ENCODE data around the gene ARAP1. TPM values are rescaled to one million over a fixed set of nuclear protein-coding genes. Genes with fewer than 3 reads are reported as not detected.

The ARAP1 gene
- total and polyA plus RNA-seq, 2 of the 8 experiments (the other 6 are each of a cell fraction or from before 2014, with no cell fraction given) = 25.7 to 61.6 TPM

DNA sequence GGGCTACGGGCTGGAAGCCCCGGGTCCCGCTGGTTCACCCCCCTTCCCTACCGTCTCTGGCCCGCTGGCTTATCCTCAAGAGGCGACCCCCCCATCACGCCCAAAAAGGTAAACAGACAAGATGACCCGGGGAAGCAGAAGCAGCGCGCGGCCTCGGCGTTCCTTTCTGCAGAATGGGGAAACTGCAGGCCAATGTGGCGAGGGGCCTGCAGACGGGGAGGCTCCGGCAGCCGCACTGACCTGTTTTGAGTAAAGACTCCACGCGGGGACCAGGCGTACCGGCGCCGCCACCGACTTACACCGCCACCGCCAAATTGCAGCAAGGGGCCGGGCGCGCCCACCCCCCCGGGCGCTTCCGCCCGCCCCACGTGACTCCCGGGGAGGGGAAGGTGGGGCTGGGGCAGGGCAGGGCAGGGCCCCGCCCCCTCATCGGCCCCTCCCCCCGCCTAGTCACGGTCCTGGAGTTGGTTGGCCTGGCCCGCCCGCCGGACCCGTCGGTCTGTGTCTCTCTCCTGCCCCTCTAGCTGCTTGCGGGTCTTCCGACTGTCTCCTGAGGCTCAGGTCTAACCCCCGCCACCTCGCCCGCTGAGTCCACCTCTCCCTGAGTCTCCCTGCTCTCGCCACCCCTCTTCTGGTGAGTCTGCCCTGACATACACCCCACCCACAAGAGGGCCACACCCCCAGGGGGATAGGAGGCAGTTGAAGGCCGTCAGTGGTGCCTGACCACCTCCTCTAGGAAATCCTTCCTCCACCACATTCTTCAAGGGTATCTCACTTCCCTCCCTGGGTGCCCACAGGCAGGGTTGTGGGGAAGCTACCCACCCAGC is at the start of gene ARAP1 (continued):
- TF ChIP-seq BCL11A (IDR thresholded peaks at IDR 0.05; ENCODE audit: low read depth in 2 of 2, low read length in 2 of 2) = no peak
- no peak for TF ChIP-seq RNF2 (IDR thresholded peaks at IDR 0.05; ENCODE audit: borderline replicate concordance, low read depth, low read length, missing control alignments, poor library complexity, severe bottlenecking)
- TF ChIP-seq RFX5 (IDR thresholded peaks at IDR 0.05; ENCODE audit: borderline replicate concordance, low read depth, low read length) = no peak
- no peak for TF ChIP-seq POU5F1 (IDR thresholded peaks at IDR 0.05; ENCODE audit: low read depth, low read length)
- TF ChIP-seq PHF8 (conservative IDR thresholded peaks at IDR 0.05; ENCODE audit: low read depth, low read length) = peak; percentile 59
- TF ChIP-seq EGR1 (IDR thresholded peaks at IDR 0.05; ENCODE audit: borderline replicate concordance, low read depth, low read length) = no peak
- no peak for TF ChIP-seq EP300 (IDR thresholded peaks at IDR 0.05; ENCODE audit: borderline replicate concordance in 1 of 2, low read depth in 2 of 2, low read length in 2 of 2)
- 0 out of 4 replicates have a peak, but pooled peaks of 1 of the 2 experiments have one; percentile 38 for TF ChIP-seq SIN3A (conservative IDR thresholded peaks at IDR 0.05 in 1 of 2, IDR thresholded peaks at IDR 0.05 in 1 of 2; ENCODE audit: low read depth in 1 of 2, low read length in 2 of 2)
- no peak for TF ChIP-seq YY1 (IDR thresholded peaks at IDR 0.05; ENCODE audit: low read depth, low read length)
- no peak for TF ChIP-seq JUN (IDR thresholded peaks at IDR 0.05; ENCODE audit: low read depth, low read length)
- TF ChIP-seq RAD21 (IDR thresholded peaks at IDR 0.05 in 1 of 2, conservative IDR thresholded peaks at IDR 0.05 in 1 of 2; ENCODE audit: low read depth in 2 of 2, low read length in 2 of 2) = no peak
- TF ChIP-seq, protein P1, sequence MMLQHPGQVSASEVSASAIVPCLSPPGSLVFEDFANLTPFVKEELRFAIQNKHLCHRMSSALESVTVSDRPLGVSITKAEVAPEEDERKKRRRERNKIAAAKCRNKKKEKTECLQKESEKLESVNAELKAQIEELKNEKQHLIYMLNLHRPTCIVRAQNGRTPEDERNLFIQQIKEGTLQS (IDR thresholded peaks at IDR 0.05; ENCODE audit: insufficient read depth, low read depth, low read length) = peak; percentile 50; the same call in 1 of the 2 replicates
- TF ChIP-seq, protein P2, sequence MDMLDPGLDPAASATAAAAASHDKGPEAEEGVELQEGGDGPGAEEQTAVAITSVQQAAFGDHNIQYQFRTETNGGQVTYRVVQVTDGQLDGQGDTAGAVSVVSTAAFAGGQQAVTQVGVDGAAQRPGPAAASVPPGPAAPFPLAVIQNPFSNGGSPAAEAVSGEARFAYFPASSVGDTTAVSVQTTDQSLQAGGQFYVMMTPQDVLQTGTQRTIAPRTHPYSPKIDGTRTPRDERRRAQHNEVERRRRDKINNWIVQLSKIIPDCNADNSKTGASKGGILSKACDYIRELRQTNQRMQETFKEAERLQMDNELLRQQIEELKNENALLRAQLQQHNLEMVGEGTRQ (IDR thresholded peaks at IDR 0.05; ENCODE audit: low read length) = peak; percentile 86
- TF ChIP-seq POLR2A (IDR thresholded peaks at IDR 0.05; ENCODE audit: control extremely low read depth in 1 of 2, low read depth in 2 of 2, low read length in 2 of 2) = peak in 1 of 2 experiments; percentile 32; a peak in 1 of 3 replicates
- TF ChIP-seq KDM5A (IDR thresholded peaks at IDR 0.05; ENCODE audit: low read length) = no peak
- TF ChIP-seq TBP (IDR thresholded peaks at IDR 0.05; ENCODE audit: low read depth, low read length) = 0 out of 2 replicates have a peak, but pooled peaks have one; percentile 10
- no peak for TF ChIP-seq SRF (IDR thresholded peaks at IDR 0.05; ENCODE audit: low read depth, low read length)
- TF ChIP-seq HDAC6 (IDR thresholded peaks at IDR 0.05; ENCODE audit: low read depth, low read length) = no peak
- no peak for TF ChIP-seq CBX5 (IDR thresholded peaks at IDR 0.05; ENCODE audit: low read depth, low read length)
- peak; percentile 51; the same call in 1 of the 2 replicates for TF ChIP-seq TAF1 (IDR thresholded peaks at IDR 0.05; ENCODE audit: low read depth, low read length)
- TF ChIP-seq, protein P3, sequence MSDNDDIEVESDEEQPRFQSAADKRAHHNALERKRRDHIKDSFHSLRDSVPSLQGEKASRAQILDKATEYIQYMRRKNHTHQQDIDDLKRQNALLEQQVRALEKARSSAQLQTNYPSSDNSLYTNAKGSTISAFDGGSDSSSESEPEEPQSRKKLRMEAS (IDR thresholded peaks at IDR 0.05) = peak; percentile 31; the same call in 1 of the 2 replicates

Measured in H1 (cell line).